ENCODE measurements around the gene ST6GALNAC4.

DNA sequence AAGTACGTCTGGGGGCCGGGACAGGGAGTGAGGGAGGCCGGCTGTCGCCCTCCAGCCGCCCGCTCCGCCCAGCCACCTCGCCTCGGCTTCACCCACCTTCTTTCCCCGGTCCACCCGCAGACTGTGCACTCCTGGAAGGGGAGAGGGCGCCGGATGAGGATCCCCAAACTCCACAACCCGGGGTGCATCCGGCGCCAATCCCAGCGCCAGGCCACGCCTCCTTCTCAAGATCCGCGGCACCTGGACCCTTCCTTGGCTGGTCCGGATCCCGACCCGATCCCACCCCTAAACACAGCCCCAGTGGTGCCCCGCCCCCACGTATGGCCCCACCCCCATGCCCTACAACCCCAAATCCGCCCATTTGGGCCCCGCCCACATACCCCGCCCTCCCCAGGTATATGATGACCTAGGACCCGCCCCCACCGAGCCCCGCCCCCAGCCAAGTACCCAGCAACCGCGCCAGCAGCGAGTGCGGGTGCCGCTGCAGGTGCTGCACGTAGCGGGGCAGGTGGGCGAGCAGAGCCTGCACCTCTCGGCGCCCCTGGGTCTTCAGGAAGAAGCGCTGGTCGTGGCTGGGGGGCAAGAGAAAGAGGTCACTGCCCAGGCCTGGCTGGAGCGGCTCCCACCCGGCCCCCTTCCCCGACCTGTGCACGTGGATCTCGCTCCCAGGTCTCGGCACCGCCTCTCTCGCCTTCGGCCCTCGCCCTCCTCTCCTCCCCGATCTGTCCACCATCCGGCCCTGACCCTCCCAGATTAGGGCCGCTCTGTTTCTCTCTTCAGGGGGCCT is 10.6 kb upstream of the ST6GALNAC4 start:
- TF ChIP-seq POLR2A (IDR thresholded peaks at IDR 0.05; ENCODE audit: extremely low read depth, insufficient read length): no peak
- TF ChIP-seq CTCF (IDR thresholded peaks at IDR 0.05; ENCODE audit: low read depth, low read length): no peak
- no peak for TF ChIP-seq MAX (IDR thresholded peaks at IDR 0.05; ENCODE audit: low read depth, low read length)

All from NB4 (cell line).